Neuronal stem cell (in vitro differentiated cells): ENCODE measurements around the gene PGS1.

Experiments
- DNase-seq: peaks from one replicate; pipeline ENCODE4 v3.0.0-alpha.2; 2013; ENCODE audit warnings: low spot score
- H2AFZ ChIP-seq: one replicate; pipeline ENCODE4 v1.6.1; 2013; ENCODE audit warnings: mild to moderate bottlenecking, low read length, inconsistent platforms
- H2AK5ac ChIP-seq: 2 replicates; pipeline ENCODE4 v1.6.1; 2013; ENCODE audit warnings: low read depth, mild to moderate bottlenecking, inconsistent platforms, low read length, moderate library complexity, mixed read lengths
- H2BK120ac ChIP-seq: 2 replicates; pipeline ENCODE4 v1.6.1; 2013; ENCODE audit warnings: low read depth, mild to moderate bottlenecking, inconsistent platforms, low read length, moderate library complexity, mixed read lengths
- H2BK12ac ChIP-seq: one replicate; pipeline ENCODE4 v1.6.1; 2013; ENCODE audit warnings: low read length, inconsistent platforms
- H2BK15ac ChIP-seq: 2 replicates; pipeline ENCODE4 v1.6.1; 2013; ENCODE audit warnings: mild to moderate bottlenecking, low read length, inconsistent platforms, mixed read lengths
- H2BK5ac ChIP-seq: one replicate; pipeline ENCODE4 v1.6.1; 2013; ENCODE audit warnings: inconsistent platforms, mild to moderate bottlenecking, low read length, moderate library complexity
- H3K14ac ChIP-seq: one replicate; pipeline ENCODE4 v1.6.1; 2013; ENCODE audit warnings: low read length, inconsistent platforms
- H3K18ac ChIP-seq: 2 replicates; pipeline ENCODE4 v1.6.1; 2013; ENCODE audit warnings: low read length, inconsistent platforms
- H3K23ac ChIP-seq: 2 replicates; pipeline ENCODE4 v1.6.1; 2013; ENCODE audit warnings: low read depth, mild to moderate bottlenecking, mixed read lengths, low read length, inconsistent platforms; ENCODE audit not compliant: poor library complexity
- H3K27ac ChIP-seq: replicated peaks from 3 replicates; pipeline ENCODE4 v1.5.1; 2013; ENCODE audit warnings: low read length, inconsistent platforms
- H3K27me3 ChIP-seq, 3 experiments: 2 replicates each; pipeline ENCODE4 v1.6.1; 2013; ENCODE audit warnings: low read length in 3 of 3, mild to moderate bottlenecking in 2 of 3, inconsistent platforms in 1 of 3, low read depth in 1 of 3, mixed read lengths in 1 of 3, moderate library complexity in 1 of 3; ENCODE audit not compliant: control insufficient read depth in 3 of 3, insufficient read depth in 3 of 3
- H3K36me3 ChIP-seq, 2 donors: replicated peaks in 1 of 2; 2 replicates each; pipeline ENCODE4 v1.6.1; 2013; ENCODE audit warnings: low read length in 2 of 2; ENCODE audit not compliant: control insufficient read depth in 2 of 2, insufficient read depth in 2 of 2
- H3K4ac ChIP-seq: 2 replicates; pipeline ENCODE4 v1.6.1; 2013; ENCODE audit warnings: inconsistent platforms, mild to moderate bottlenecking, low read length, moderate library complexity
- H3K4me1 ChIP-seq, 2 donors: 1 replicate in 1 of 2; 2 replicates in 1 of 2; pipeline ENCODE4 v1.6.1; 2013; ENCODE audit warnings: low read length in 2 of 2, low read depth in 1 of 2; ENCODE audit not compliant: control insufficient read depth in 2 of 2, insufficient read depth in 1 of 2
- H3K4me2 ChIP-seq: one replicate; pipeline ENCODE4 v1.6.1; 2013; ENCODE audit warnings: mild to moderate bottlenecking, low read length, inconsistent platforms; ENCODE audit not compliant: insufficient read depth, poor library complexity, severe bottlenecking
- H3K4me3 ChIP-seq, 2 donors: 2 replicates each; pipeline ENCODE4 v1.5.1; 2013; ENCODE audit warnings: low read length in 2 of 2, mild to moderate bottlenecking in 2 of 2, inconsistent platforms in 1 of 2, moderate library complexity in 1 of 2
- H3K79me1 ChIP-seq: one replicate; pipeline ENCODE4 v1.6.1; 2013; ENCODE audit warnings: low read depth, mild to moderate bottlenecking, inconsistent platforms, low read length, moderate library complexity
- H3K9ac ChIP-seq: one replicate; pipeline ENCODE4 v1.6.1; 2013; ENCODE audit warnings: mild to moderate bottlenecking, low read depth, low read length, inconsistent platforms; ENCODE audit not compliant: poor library complexity
- H3K9me3 ChIP-seq, 2 donors: replicated peaks in 1 of 2; 2 replicates each; pipeline versions ENCODE3 to v1.6.1; 2013; ENCODE audit warnings: low read length in 2 of 2, mild to moderate bottlenecking in 2 of 2, inconsistent platforms in 1 of 2, low read depth in 1 of 2, mixed read lengths in 1 of 2, moderate library complexity in 1 of 2; ENCODE audit not compliant: control insufficient read depth in 2 of 2, insufficient read depth in 1 of 2
- H4K8ac ChIP-seq: one replicate; pipeline ENCODE4 v1.6.1; 2013; ENCODE audit warnings: low read depth, mild to moderate bottlenecking, inconsistent platforms, low read length, moderate library complexity
- H4K91ac ChIP-seq: one replicate; pipeline ENCODE4 v1.6.1; 2013; ENCODE audit warnings: low read length, low read depth, mild to moderate bottlenecking, inconsistent platforms; ENCODE audit not compliant: poor library complexity
- WGBS, 2 donors: extraction: QIAGEN DNeasy Blood & Tissue Kit; methylation state at CpG; one replicate each; pipeline ENCODE4 v1.1.7; 2013; ENCODE audit warnings: missing lambda C conversion rate in 2 of 2, mixed read lengths in 1 of 2; ENCODE audit not compliant: insufficient read length in 2 of 2, insufficient replicate concordance in 1 of 2; ENCODE audit errors: extremely low coverage in 2 of 2; 5-methylcytosine and 5-hydroxymethylcytosine counted together

PGS1 gene

DNA sequence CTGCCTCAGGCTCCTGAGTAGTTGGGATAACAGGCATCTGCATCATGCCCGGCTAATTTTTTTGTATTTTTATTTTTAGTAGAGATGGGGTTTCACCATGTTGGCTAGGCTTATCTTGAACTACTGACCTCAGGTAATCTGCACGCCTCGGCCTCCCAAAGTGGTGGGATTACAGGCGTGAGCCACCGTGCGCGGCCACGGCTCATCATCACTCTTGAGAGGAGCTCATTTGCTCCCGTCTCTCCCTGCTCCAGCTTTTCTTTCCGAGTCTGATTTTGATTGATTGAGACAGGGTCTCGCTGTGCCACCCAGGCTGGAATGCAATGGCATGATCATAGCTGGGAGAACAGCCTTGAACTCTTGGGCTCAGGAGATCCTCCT lies 12.6 kb downstream of the PGS1 start:
- no peak overlapping the region for H2AFZ ChIP-seq
- H2BK12ac ChIP-seq = no peak overlapping the region
- no peak overlapping the region for H3K18ac ChIP-seq
- no peak overlapping the region for H3K4me3 ChIP-seq
- peak overlapping the region; percentile 77 for H3K9ac ChIP-seq
- WGBS, 2 donors = no CpG with 5 or more reads among the region's 11 CpGs
- peaks cover 12% of the 10 kb centered on the region for H3K79me1 ChIP-seq
- no peak overlapping the region for H4K8ac ChIP-seq
- H3K14ac ChIP-seq = no peak overlapping the region
- no peak for DNase-seq
- no peak overlapping the region for H4K91ac ChIP-seq
- H3K4me2 ChIP-seq = no peak overlapping the region
- no peak overlapping the region for H2BK5ac ChIP-seq
- no peak overlapping the region for H3K4ac ChIP-seq
- H3K27ac ChIP-seq = no peak overlapping the region
- no peaks in the 10 kb centered on the region for H3K27me3 ChIP-seq
- H2AK5ac ChIP-seq = no peak overlapping the region
- H3K36me3 ChIP-seq = peaks cover 3 to 62% of the 10 kb centered on the region in 2 donors
- H2BK15ac ChIP-seq = no peak overlapping the region
- H2BK120ac ChIP-seq = no peak overlapping the region
- H3K4me1 ChIP-seq = peaks cover 7 to 8% of the 10 kb centered on the region in 2 donors
- no peaks in the 10 kb centered on the region for H3K9me3 ChIP-seq
- no peak overlapping the region for H3K23ac ChIP-seq

DNA sequence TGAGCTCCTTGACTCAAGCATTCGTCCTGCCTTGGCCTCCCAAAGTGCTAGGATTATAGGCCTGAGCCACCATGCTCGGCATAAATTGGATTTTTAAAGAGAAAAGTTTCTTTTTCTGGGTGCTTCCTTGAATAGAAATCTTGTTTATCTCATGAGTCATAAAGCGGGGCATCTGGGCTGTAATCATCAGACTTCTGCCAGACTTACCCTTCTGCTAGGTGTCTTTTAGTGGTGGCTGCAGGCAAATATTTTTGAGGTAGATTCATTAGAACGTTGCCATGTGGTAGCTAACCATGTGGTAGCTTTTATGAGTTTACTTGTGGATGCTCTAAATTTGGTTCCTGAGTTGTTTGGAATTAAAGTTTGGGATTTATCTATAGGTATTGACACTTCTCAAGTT lies 13.4 kb downstream of the PGS1 start:
- Histone ChIP-seq H3K4me2 (no peak overlapping the region), H3K4ac (no peak overlapping the region), H2BK5ac (no peak overlapping the region), H4K91ac (no peak overlapping the region), H3K14ac (no peak overlapping the region), H2BK120ac (no peak overlapping the region), H4K8ac (no peak overlapping the region), H3K27ac (no peak overlapping the region), H2BK12ac (no peak overlapping the region), H3K9me3 (no peaks in the 10 kb centered on the region), H3K4me1 (peaks cover 4 to 7% of the 10 kb centered on the region in 2 donors), H3K23ac (no peak overlapping the region), H3K36me3 (peaks cover 8 to 62% of the 10 kb centered on the region in 2 donors), H3K27me3 (no peaks in the 10 kb centered on the region), H2AFZ (no peak overlapping the region), H3K18ac (no peak overlapping the region), H3K9ac (no peak overlapping the region), H2BK15ac (no peak overlapping the region), H3K79me1 (peaks cover 14% of the 10 kb centered on the region), H2AK5ac (no peak overlapping the region), H3K4me3 (no peak overlapping the region)
- DNase-seq = no peak
- no CpG with 5 or more reads among the region's 4 CpGs for WGBS, 2 donors

DNA sequence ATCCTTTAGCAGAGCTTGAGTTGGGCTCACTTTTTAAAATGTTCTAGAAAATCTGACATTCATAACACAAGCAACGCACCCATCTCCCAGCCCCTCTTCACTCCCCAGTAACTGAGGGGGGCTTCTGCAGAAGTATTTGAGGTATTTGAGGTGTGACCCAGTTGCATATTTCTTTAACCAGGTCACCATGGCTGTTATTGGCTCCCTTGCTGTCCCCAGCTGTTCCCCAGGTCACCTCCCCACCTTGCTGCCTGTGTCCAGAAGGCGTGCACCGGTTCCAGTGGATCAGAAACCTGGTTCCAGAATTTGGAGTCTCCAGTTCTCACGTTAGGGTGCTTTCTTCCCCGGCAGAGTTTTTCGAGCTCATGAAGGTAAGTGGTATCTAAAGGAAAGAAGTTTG lies 13.8 kb downstream of the PGS1 start:
- H3K4me1 ChIP-seq = peaks cover 4 to 7% of the 10 kb centered on the region in 2 donors

DNA sequence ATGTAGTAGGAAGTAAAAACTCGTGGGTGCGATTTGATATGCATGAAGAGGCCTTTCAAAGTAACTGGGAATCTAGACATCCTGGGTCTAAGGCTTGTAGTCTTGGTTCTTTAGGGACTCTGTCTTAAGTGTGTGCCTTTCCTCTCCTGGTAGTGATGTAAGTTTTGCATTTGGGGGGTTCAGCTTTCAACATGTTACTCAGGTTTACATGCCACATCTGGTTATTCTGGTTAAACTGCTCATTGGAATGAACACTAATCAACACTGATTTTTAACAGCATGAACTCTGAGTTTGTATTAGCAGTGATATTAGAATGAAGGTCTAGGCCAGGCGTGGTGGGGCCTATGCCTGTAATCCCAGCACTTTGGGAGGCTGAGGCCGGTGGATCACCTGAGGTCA lies 15.1 kb downstream of the PGS1 start:
- no CpG with 5 or more reads among the region's 4 CpGs for WGBS, 2 donors
- no peak overlapping the region for H2BK15ac ChIP-seq
- peaks cover 4 to 7% of the 10 kb centered on the region in 2 donors for H3K4me1 ChIP-seq
- no peak overlapping the region for H2AK5ac ChIP-seq
- H2AFZ ChIP-seq = no peak overlapping the region
- H2BK12ac ChIP-seq = no peak overlapping the region
- H3K4me2 ChIP-seq = no peak overlapping the region
- H2BK5ac ChIP-seq = no peak overlapping the region
- H4K8ac ChIP-seq = no peak overlapping the region
- H3K14ac ChIP-seq = no peak overlapping the region
- no peak overlapping the region for H3K18ac ChIP-seq
- peaks cover 0 to 2% (median 0%) of the 10 kb centered on the region in 3 experiments for H3K27me3 ChIP-seq
- no peak overlapping the region for H4K91ac ChIP-seq
- peaks cover 21 to 72% of the 10 kb centered on the region in 2 donors for H3K36me3 ChIP-seq
- no peak overlapping the region for H3K9ac ChIP-seq
- no peak overlapping the region for H3K23ac ChIP-seq
- no peak overlapping the region for H2BK120ac ChIP-seq
- no peak overlapping the region for H3K4ac ChIP-seq
- no peaks in the 10 kb centered on the region for H3K9me3 ChIP-seq
- H3K4me3 ChIP-seq = no peak overlapping the region
- H3K27ac ChIP-seq = no peak overlapping the region
- H3K79me1 ChIP-seq = peaks cover 15% of the 10 kb centered on the region
- DNase-seq = no peak

More for the DNA sequence above, 13.8 kb downstream of the PGS1 start:
- Histone ChIP-seq H2AFZ (no peak overlapping the region), H2BK120ac (no peak overlapping the region), H3K4ac (no peak overlapping the region), H3K23ac (no peak overlapping the region), H2BK15ac (no peak overlapping the region), H2BK5ac (no peak overlapping the region), H3K9ac (no peak overlapping the region), H4K91ac (no peak overlapping the region), H4K8ac (no peak overlapping the region), H3K36me3 (peaks cover 12 to 67% of the 10 kb centered on the region in 2 donors), H3K27me3 (peaks cover 0 to 2% (median 0%) of the 10 kb centered on the region in 3 experiments), H3K79me1 (peaks cover 15% of the 10 kb centered on the region), H3K27ac (no peak overlapping the region), H2AK5ac (no peak overlapping the region), H3K4me2 (no peak overlapping the region), H3K18ac (no peak overlapping the region), H3K4me3 (no peak overlapping the region), H2BK12ac (no peak overlapping the region), H3K9me3 (no peaks in the 10 kb centered on the region), H3K14ac (no peak overlapping the region)
- no peak for DNase-seq
- no CpG with 5 or more reads among the region's 6 CpGs for WGBS, 2 donors
